ENCODE data around the gene COLGALT1. TPM values are rescaled to one million over a fixed set of nuclear protein-coding genes. Genes with fewer than 3 reads are reported as not detected.

COLGALT1 gene
- total RNA-seq, 1 experiment from 2014 or later = 48.5 TPM

GRCh38 chr19:17562097-17562496 lies 6.6 kb downstream of the COLGALT1 start:
- H3K4me2 ChIP-seq (ENCODE audit: insufficient read depth, insufficient read length, low read length) = no peak overlapping the region
- H3K4ac ChIP-seq (ENCODE audit: low read depth, low read length) = no peak overlapping the region
- WGBS (ENCODE audit: extremely low coverage, insufficient read length, low lambda C conversion rate) = no CpG with 5 or more reads among the region's 4 CpGs
- peaks cover 11 to 32% (median 27%) of the 10 kb centered on the region in 3 experiments; a peak in 6 of 7 replicates for H3K36me3 Mint-ChIP-seq (ENCODE audit: insufficient read depth in 1 of 3, low read depth in 3 of 3)
- DNase-seq = no peak
- no peak overlapping the region for H4K8ac ChIP-seq (replicated peaks; ENCODE audit: insufficient read length, low read depth, low read length)
- no peak overlapping the region for H2BK15ac ChIP-seq (ENCODE audit: low read depth, low read length)
- H3K14ac ChIP-seq (ENCODE audit: insufficient read depth, low read length) = no peak overlapping the region
- H3K4me1 Mint-ChIP-seq = no peaks in the 10 kb centered on the region
- H3K4me3 Mint-ChIP-seq = no peak overlapping the region; a peak in 1 of 5 replicates
- no peak overlapping the region for H3T11ph ChIP-seq (ENCODE audit: low read length)
- no peaks in the 10 kb centered on the region for H4K20me1 ChIP-seq (ENCODE audit: control insufficient read depth, insufficient read depth, insufficient read length)
- H3K23me2 ChIP-seq (ENCODE audit: insufficient read length, low read depth, low read length, poor library complexity, severe bottlenecking) = no peaks in the 10 kb centered on the region
- H2AK5ac ChIP-seq (ENCODE audit: insufficient read length, low read length) = no peak overlapping the region
- H3K56ac ChIP-seq (ENCODE audit: insufficient read length, low read depth, low read length) = no peak overlapping the region
- H4K91ac ChIP-seq (ENCODE audit: insufficient read length, low read depth, low read length) = no peak overlapping the region
- no peaks in the 10 kb centered on the region for H3K9me3 Mint-ChIP-seq
- no peak overlapping the region for H4K5ac ChIP-seq (ENCODE audit: insufficient read length, low read depth, low read length)
- no peak overlapping the region for H3K27ac ChIP-seq (ENCODE audit: insufficient read length, low read depth, low read length)
- no peak overlapping the region for H2AFZ ChIP-seq (ENCODE audit: low read length)
- H3K27me3 Mint-ChIP-seq (ENCODE audit: low read depth) = no peaks in the 10 kb centered on the region
- H3K9ac ChIP-seq (ENCODE audit: extremely low read depth, insufficient read length, low read length) = no peak overlapping the region
- TF ChIP-seq CTCF (conservative IDR thresholded peaks at IDR 0.05) = no peak
- no peak overlapping the region for H3K23ac ChIP-seq (ENCODE audit: insufficient read length, low read depth, low read length)
- no peak overlapping the region for H2BK120ac ChIP-seq (ENCODE audit: low read depth, low read length, poor library complexity, severe bottlenecking)
- H3K4me1 ChIP-seq (ENCODE audit: insufficient read depth, low read length) = no peaks in the 10 kb centered on the region
- H3K79me1 ChIP-seq (ENCODE audit: insufficient read depth, low read depth, low read length, poor library complexity, severe bottlenecking) = no peaks in the 10 kb centered on the region
- H3K9me3 ChIP-seq (ENCODE audit: control insufficient read depth, low read depth, low read length) = no peaks in the 10 kb centered on the region
- H3K27ac Mint-ChIP-seq = no peak overlapping the region
- no peak overlapping the region for H2BK20ac ChIP-seq (ENCODE audit: low read depth, low read length, poor library complexity, severe bottlenecking)
- H3K79me2 ChIP-seq (ENCODE audit: insufficient read depth, low read length) = no peaks in the 10 kb centered on the region; the same call in 1 of the 2 replicates
- no peaks in the 10 kb centered on the region for H3K27me3 ChIP-seq (ENCODE audit: insufficient read depth, low read length)
- no peak overlapping the region for H2BK12ac ChIP-seq (ENCODE audit: insufficient read length, low read depth, low read length)
- no peak overlapping the region for H2BK5ac ChIP-seq (ENCODE audit: insufficient read length, low read length)
- no peak overlapping the region for H3K18ac ChIP-seq (ENCODE audit: insufficient read length, low read depth, low read length)
